Muscle of arm (tissue), 14 donors: ENCODE measurements around the gene ELOVL5. TPM values are rescaled to one million over a fixed set of nuclear protein-coding genes. Genes with fewer than 3 reads are reported as not detected.
"Not testable (repeated sequence)": the region's sequence is repeated elsewhere in the genome, so short reads cannot be mapped to it uniquely, and the experiment has no call there.

Source experiments
- DNase-seq: peaks from one replicate; pipeline ENCODE4 v3.0.0-alpha.2; 2013
- long read RNA-seq, 11 donors: transcript quantifications; one replicate each; lab custom pipeline, GENCODE V29; 2026
- polyA plus RNA-seq, 12 donors: library from polyadenylated mRNA; unstranded; fragments of 120-200 nt; gene quantifications; one replicate each; pipeline ENCODE4 v1.2.1, GENCODE V29; 2013; ENCODE audit not compliant: insufficient read length in 12 of 12

ELOVL5 gene, protein sequence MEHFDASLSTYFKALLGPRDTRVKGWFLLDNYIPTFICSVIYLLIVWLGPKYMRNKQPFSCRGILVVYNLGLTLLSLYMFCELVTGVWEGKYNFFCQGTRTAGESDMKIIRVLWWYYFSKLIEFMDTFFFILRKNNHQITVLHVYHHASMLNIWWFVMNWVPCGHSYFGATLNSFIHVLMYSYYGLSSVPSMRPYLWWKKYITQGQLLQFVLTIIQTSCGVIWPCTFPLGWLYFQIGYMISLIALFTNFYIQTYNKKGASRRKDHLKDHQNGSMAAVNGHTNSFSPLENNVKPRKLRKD
- polyA plus RNA-seq = 10 to 100 TPM in 11 of 12 donors, not detected in 1; 25.8 to 73.2 (median 43.7) TPM
- long read RNA-seq, donor 1, transcript ELOVL5-201 (8 exons, 2,827 nt) = major isoform, 7 of 7 reads
- long read RNA-seq, donor 1, partial matches to known transcripts = 0 of 7 reads
- long read RNA-seq, donor 1, other reads (novel, unspliced or antisense) = 0 of 7 reads
- long read RNA-seq, donor 2, transcript ELOVL5-201 (8 exons, 2,827 nt) = major isoform, 10 of 11 reads
- long read RNA-seq, donor 2, partial matches to known transcripts = 0 of 11 reads
- long read RNA-seq, donor 2, other reads (novel, unspliced or antisense) = 0 of 11 reads
- long read RNA-seq, donor 3, partial matches to known transcripts = 0 of 6 reads
- long read RNA-seq, donor 3, other reads (novel, unspliced or antisense) = 0 of 6 reads
- long read RNA-seq, donor 4, partial matches to known transcripts = 0 of 4 reads
- long read RNA-seq, donor 4, other reads (novel, unspliced or antisense) = 0 of 4 reads
- long read RNA-seq, donor 5, transcript ELOVL5-201 (8 exons, 2,827 nt) = major isoform, 13 of 15 reads
- long read RNA-seq, donor 5, partial matches to known transcripts = 0 of 15 reads
- long read RNA-seq, donor 5, other reads (novel, unspliced or antisense) = 0 of 15 reads
- long read RNA-seq, donor 6, partial matches to known transcripts = 0 of 3 reads
- long read RNA-seq, donor 6, other reads (novel, unspliced or antisense) = 0 of 3 reads
- long read RNA-seq, donor 7, partial matches to known transcripts = 0 of 4 reads
- long read RNA-seq, donor 7, other reads (novel, unspliced or antisense) = 0 of 4 reads
- long read RNA-seq, donor 8, transcript ELOVL5-201 (8 exons, 2,827 nt) = major isoform, 13 of 16 reads
- long read RNA-seq, donor 8, partial matches to known transcripts = 0 of 16 reads
- long read RNA-seq, donor 8, other reads (novel, unspliced or antisense) = 0 of 16 reads
- long read RNA-seq, donor 9, partial matches to known transcripts = 31 of 36 reads
- long read RNA-seq, donor 9, other reads (novel, unspliced or antisense) = 0 of 36 reads
- long read RNA-seq, donor 10, transcript ELOVL5-201 (8 exons, 2,827 nt) = major isoform, 6 of 7 reads
- long read RNA-seq, donor 10, partial matches to known transcripts = 0 of 7 reads
- long read RNA-seq, donor 10, other reads (novel, unspliced or antisense) = 0 of 7 reads
- long read RNA-seq, donor 11, transcript ELOVL5-201 (8 exons, 2,827 nt) = major isoform, 7 of 9 reads
- long read RNA-seq, donor 11, partial matches to known transcripts = 0 of 9 reads
- long read RNA-seq, donor 11, other reads (novel, unspliced or antisense) = 0 of 9 reads

GRCh38 chr6:53348371-53349208, at the start of gene ELOVL5:
Gene ELOVL5, minus strand, starts transcription at chr6:53348950. Its CDS starts 53,251 bp downstream, at chr6:53295699.
- DNase-seq = peak; percentile 97

DNA sequence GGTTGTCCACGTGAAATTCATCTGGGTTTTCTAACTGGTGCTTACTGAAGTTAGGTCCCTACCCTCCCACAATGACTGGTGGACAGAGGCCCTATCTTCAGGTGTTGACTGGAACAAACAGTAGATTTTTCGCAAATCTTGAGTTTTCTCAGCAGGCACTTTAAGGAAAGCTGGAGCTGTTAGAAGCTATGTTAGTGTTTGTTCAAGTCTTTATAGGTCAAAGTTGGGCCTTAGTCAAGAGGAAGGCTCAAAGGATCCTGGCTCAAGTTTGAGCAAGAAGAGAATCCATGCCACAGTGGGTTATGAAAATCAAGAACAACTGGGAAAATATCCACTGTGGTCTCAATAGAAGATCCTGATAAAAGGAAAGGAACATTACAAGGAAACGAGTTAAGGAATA, 48.5 kb upstream of the ELOVL5 start:
- no peak for DNase-seq

- no peak for DNase-seq
Measured at GRCh38 chr6:53395986-53396385, 47.2 kb upstream of the ELOVL5 start.

- DNase-seq = no peak
Measured at GRCh38 chr6:53394704-53395103, 46.0 kb upstream of the ELOVL5 start.

GRCh38 chr6:53391170-53391569, 42.4 kb upstream of the ELOVL5 start:
- peak; percentile 15 for DNase-seq

DNA sequence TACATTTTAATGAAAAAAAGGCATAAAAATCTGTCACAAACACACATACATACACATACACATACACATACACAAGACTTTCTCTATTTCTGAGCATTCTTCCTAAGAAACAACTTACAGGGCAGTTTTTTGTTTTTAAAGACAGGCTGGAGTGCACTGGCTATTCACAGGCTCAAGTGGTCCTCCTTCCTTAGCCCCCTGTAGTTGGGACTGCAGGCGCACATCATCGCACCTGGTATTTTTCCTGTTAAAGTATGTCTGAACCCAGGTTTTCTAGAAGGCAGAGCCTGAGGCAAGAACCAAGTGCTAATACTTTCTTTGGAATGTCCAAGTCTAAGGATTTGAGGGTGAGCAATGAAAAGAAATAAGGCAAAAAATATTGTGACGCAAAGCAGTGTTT, 41.3 kb upstream of the ELOVL5 start:
- no peak for DNase-seq

DNA sequence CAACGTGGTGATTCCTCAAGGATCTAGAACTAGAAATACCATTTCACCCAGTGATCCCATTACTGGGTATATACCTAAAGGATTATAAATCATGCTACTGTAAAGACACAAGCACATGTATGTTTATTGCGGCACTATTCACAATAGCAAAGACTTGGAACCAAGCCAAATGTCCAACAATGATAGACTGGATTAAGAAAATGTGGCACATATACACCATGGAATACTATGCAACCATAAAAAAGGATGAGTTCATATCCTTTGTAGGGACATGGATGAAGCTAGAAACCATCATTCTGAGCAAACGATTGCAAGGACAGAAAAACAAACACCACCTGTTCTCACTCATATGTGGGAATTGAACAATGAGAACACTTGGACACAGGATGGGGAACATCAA, 39.9 kb upstream of the ELOVL5 start:
- DNase-seq = not testable (repeated sequence)

DNA sequence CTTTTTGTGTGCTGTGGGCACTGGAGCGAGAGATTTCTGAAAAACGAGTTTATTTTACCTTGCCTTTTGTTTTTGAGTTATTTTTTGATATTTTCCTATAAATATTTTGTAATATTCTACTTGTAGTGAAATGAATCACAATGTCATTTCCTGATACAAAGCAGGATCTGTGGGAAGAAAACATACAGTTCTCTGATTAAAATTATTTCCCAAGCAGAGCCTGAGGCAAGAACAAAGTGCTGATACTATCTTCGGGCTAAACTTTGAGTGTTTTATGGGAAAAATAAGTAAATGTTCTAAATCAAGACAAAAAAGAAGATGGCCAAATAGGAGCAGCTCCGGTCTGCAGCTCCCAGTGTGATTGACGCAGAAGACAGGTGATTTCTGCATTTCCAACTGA, 33.7 kb upstream of the ELOVL5 start:
- no peak for DNase-seq

DNA sequence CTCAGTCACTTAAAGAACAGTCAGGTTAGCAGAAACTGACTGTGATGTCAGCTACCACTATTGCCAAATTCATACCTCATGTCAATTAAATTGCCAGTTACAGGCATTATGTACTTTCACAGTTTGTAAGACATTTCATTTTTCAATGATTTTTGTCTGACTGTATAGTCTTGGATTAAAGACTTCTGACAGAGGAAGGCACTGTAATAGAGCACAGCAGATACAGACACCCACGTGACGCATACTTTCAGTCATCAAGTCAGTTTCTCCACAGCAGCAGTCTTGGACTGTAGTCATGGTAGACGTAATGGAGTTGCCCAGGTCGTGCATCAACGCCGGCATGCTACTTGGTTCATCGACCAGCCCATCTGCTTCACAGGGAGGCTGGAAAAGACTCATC, 29.5 kb upstream of the ELOVL5 start:
- no peak for DNase-seq

GRCh38 chr6:53377793-53378192, 29.0 kb upstream of the ELOVL5 start:
- no peak for DNase-seq

DNA sequence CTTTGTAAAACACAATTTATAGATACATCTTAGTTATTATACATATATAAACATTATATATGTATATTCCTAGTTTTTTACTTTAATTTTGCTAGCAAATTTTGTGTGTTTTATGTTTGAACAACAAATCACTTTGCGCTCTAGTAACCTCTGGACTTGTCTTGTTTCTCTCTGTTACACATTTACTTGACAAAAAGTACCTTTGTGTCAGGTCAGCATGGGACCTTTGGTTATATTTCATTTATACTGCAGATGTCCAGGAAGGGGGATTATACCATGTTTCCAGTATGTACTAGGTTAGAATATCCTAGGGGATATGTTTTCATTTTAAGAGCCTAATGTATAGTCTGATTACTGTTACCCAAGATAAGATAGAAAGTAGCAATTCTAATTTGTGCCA, 28.5 kb upstream of the ELOVL5 start:
- no peak for DNase-seq

DNA sequence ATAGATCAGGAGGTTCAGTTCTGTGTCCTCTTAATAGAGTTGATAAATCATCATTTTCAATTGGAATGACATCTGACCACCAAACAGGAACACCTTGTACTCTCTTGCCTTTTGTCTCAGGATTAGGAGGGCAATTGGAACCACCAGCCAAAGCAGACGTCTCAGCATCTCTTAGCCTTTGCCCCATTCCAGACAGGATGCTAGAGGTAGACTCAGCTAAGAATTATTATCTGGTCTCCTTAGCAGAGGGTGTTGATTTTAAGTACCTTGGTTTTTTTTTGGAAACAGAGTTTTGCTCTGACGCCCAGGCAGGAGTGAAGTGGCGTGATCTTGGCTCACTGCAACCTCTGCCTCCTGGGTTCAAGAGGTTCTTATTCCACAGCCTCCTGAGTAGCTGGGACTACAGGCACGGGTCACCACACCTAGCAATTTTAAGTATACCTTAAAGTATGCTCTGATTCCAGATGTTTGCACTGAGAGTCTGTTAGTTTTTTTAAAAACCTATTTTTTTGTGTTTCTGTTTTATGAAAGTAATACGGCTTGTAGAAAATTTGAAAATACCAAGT, 28.0 kb upstream of the ELOVL5 start:
- DNase-seq = no peak

- DNase-seq = no peak
Measured at GRCh38 chr6:53375847-53376246, 27.1 kb upstream of the ELOVL5 start.

- DNase-seq = no peak
Measured at GRCh38 chr6:53373638-53374037, 24.9 kb upstream of the ELOVL5 start.

DNA sequence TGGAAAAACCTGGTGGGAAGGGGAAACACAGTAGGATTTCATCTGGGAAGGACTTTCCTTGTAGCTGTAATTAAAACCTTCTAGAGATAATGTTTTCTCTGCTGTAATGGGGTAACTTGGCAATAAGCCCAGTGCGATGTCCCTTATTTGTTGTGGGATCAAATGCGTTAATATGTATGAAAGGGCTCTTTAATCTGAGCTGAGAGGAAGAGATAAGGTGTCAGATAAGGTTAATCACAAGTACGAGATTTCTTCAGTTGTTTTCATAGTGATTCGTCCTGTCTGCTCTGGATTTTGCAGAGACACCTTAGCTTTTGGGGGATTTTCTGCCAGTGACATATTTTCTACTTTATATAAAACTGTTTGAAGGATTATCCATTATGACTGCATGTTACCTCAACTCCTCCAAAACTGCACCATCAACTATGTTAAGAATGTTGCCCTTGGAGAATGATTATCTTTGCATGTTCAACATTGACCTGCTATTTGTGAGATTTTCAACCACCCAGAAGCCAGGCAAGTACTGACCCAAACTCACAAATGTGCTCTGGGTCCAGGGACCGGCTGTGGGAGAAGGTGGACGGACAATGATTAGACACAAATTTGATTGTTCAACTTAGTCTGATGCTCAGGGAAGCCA, 21.2 kb upstream of the ELOVL5 start:
- DNase-seq = no peak

- no peak for DNase-seq
Measured at GRCh38 chr6:53369051-53369450, 20.3 kb upstream of the ELOVL5 start.

GRCh38 chr6:53366128-53366641, 17.4 kb upstream of the ELOVL5 start:
- DNase-seq = no peak

- no peak for DNase-seq
Measured at GRCh38 chr6:53363341-53364079, 14.8 kb upstream of the ELOVL5 start.
